ENCODE data around the gene SLC1A5. TPM values are rescaled to one million over a fixed set of nuclear protein-coding genes. Genes with fewer than 3 reads are reported as not detected.
A peak's percentile ranks its signal among the peaks of the same experiment; 100 is the strongest.

SLC1A5 gene
- 100 to 1,000 TPM in 1 of 4 donors, 10 to 100 TPM in 3; 19.8 to 104 (median 91.4) TPM for total RNA-seq

DNA sequence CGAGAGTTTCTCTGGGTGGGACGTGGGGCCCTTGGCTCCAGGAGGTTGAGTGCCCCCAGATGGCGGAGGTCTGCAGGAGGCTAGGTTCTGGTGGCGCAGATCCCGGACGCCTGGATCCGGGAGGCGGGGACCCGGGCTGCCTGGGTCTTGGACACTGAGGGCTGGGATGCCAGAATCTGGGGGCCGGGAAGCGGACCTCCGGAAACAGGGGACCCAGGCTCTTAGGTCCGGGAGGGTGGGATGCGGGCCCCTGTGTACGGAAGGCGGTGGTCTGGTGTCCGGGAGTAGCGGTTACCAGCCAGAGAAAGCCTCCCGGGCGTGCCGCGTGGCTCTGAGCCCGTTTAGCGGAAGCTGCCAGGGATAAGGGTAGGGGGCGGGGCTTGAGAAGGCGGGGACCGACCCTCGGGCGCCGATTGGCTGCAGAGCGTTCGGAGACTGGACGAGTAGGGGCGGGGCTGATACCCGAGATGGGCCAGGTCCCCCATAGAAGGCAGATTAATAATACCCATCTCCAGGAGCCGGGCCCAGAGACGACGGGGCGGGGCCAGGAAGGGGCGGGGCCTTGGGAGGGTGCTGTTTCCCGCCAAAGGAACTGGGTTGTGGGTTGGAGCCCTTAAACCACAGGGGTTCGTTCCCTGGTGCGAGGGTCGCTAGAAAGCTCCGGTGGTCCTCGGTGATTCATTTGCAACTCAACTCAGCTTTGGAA, at the start of gene SLC1A5:
Gene SLC1A5, minus strand, starts transcription at position 333 of the 706 bp plus-strand sequence. CDS start 629 bp downstream, outside the sequence.
- intact Hi-C loops (cut with DNase I; ENCODE audit: low total_unique reads): no loop called here

DNA sequence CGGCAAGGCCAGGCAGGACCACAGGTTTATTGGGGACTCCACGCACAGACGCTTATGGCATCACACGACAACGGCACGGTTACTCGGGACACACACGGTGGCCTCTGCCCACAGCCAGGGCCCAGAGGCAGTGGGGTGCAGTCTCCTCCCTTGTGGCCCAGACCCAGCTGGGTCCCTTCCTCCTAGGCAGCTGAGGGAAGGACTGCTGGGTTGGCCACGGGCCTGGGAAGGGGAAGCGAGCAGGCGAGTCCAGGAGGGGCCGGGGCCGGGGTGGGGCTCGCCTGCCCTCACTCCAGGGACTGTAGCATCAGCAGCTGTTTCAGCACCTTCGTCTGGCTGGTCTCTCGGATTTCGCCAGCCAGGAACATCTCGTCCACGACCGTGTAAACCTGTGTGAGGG, 49.8 kb upstream of the SLC1A5 start:
- Histone ChIP-seq H3K4me1 (peaks cover 13 to 29% (median 17%) of the 10 kb centered on the region in 4 donors), H3K27me3 (no peaks in the 10 kb centered on the region), H3K27ac (no peak overlapping the region), H3K4me3 (no peak overlapping the region), H3K9me3 (no peaks in the 10 kb centered on the region), H3K36me3 (peaks cover 0 to 9% (median 2%) of the 10 kb centered on the region in 4 donors)
- in situ Hi-C loops (cut with MboI; ENCODE audit: low pct_ligation_motif_present in 1 of 4, low pct_unique_long_range_greater_than_20kb in 1 of 4, low sequenced_read_pairs in 3 of 4) (no loop called here), intact Hi-C loops (cut with DNase I; ENCODE audit: low total_unique reads) (loop anchor here (10.0 kb wide), 1 partner anchor 267 kb away; no protein-coding TSS in a partner anchor)
- no peak for DNase-seq
- no peak for TF ChIP-seq EP300 (IDR thresholded peaks at IDR 0.05; ENCODE audit: low read depth)
- TF ChIP-seq, protein P1, sequence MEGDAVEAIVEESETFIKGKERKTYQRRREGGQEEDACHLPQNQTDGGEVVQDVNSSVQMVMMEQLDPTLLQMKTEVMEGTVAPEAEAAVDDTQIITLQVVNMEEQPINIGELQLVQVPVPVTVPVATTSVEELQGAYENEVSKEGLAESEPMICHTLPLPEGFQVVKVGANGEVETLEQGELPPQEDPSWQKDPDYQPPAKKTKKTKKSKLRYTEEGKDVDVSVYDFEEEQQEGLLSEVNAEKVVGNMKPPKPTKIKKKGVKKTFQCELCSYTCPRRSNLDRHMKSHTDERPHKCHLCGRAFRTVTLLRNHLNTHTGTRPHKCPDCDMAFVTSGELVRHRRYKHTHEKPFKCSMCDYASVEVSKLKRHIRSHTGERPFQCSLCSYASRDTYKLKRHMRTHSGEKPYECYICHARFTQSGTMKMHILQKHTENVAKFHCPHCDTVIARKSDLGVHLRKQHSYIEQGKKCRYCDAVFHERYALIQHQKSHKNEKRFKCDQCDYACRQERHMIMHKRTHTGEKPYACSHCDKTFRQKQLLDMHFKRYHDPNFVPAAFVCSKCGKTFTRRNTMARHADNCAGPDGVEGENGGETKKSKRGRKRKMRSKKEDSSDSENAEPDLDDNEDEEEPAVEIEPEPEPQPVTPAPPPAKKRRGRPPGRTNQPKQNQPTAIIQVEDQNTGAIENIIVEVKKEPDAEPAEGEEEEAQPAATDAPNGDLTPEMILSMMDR (IDR thresholded peaks at IDR 0.05): no peak
- TF ChIP-seq POLR2AphosphoS5 (IDR thresholded peaks at IDR 0.05): no peak
- no peak for TF ChIP-seq POLR2A (IDR thresholded peaks at IDR 0.05)
- WGBS, 2 donors (ENCODE audit: low coverage in 1 of 2): 83% methylated on average over 20 of the region's 20 CpGs; no CpG with 5 or more reads in 1 of the 2 donors

More for the DNA sequence above, at the start of gene SLC1A5:
- peak; percentile 98 for DNase-seq
- peaks cover 2 to 38% (median 30%) of the 10 kb centered on the region in 4 donors for H3K4me1 ChIP-seq
- TF ChIP-seq EP300 (IDR thresholded peaks at IDR 0.05; ENCODE audit: low read depth): no peak
- TF ChIP-seq POLR2AphosphoS5 (IDR thresholded peaks at IDR 0.05): peak; percentile 98 to 100 (median 99)
- peak; percentile 99 for TF ChIP-seq POLR2A (IDR thresholded peaks at IDR 0.05)
- H3K9me3 ChIP-seq: no peaks in the 10 kb centered on the region
- 0 to 2% methylated on average over 1 to 46 of the region's 46 CpGs for WGBS, 2 donors (ENCODE audit: low coverage in 1 of 2)
- peak within 1 kb of the TSS; percentile 36 to 87 (median 80) for H3K4me3 ChIP-seq
- peak within 1 kb of the TSS; percentile 93 to 96 (median 95) for H3K27ac ChIP-seq
- H3K36me3 ChIP-seq: no peaks in the 10 kb centered on the region
- H3K27me3 ChIP-seq: no peaks in the 10 kb centered on the region
- in situ Hi-C loops (cut with MboI; ENCODE audit: low pct_ligation_motif_present in 1 of 4, low pct_unique_long_range_greater_than_20kb in 1 of 4, low sequenced_read_pairs in 3 of 4): no loop called here

DNA sequence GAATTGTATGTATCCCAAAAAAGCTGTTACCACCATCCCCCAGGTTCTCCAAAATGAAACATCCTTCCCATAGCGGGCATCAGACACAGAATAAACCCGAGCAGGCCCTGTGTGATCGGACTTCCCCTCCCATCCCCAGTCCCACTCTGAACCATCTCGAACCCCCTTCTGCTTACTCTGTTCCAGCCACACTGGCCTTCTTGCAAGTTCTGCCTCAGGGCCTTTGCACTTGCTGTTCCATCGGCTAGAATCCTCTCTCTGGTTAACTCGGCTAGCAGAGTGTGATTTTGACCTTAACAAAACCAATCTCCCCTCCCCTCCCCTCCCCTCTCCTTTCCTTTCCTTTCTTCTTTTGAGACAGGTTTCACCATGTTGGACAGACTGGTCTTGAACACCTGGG, 46.6 kb upstream of the SLC1A5 start:
- intact Hi-C loops (cut with DNase I; ENCODE audit: low total_unique reads): loop anchor here (10.0 kb wide), 1 partner anchor 270 kb away; no protein-coding TSS in a partner anchor
- Histone ChIP-seq H3K4me3 (no peak overlapping the region), H3K27ac (no peak overlapping the region), H3K27me3 (no peaks in the 10 kb centered on the region), H3K36me3 (peaks cover 0 to 6% (median 2%) of the 10 kb centered on the region in 4 donors), H3K4me1 (peaks cover 4 to 13% (median 7%) of the 10 kb centered on the region in 4 donors), H3K9me3 (no peaks in the 10 kb centered on the region)
- 94 to 100% methylated on average over 5 to 6 of the region's 6 CpGs for WGBS, 2 donors (ENCODE audit: low coverage in 1 of 2)
- DNase-seq: no peak
- in situ Hi-C loops (cut with MboI; ENCODE audit: low pct_ligation_motif_present in 1 of 4, low pct_unique_long_range_greater_than_20kb in 1 of 4, low sequenced_read_pairs in 3 of 4): no loop called here
- TF ChIP-seq, protein P1 (IDR thresholded peaks at IDR 0.05): no peak
- no peak for TF ChIP-seq EP300 (IDR thresholded peaks at IDR 0.05; ENCODE audit: low read depth)
- TF ChIP-seq POLR2A (IDR thresholded peaks at IDR 0.05): no peak
- no peak for TF ChIP-seq POLR2AphosphoS5 (IDR thresholded peaks at IDR 0.05)

DNA sequence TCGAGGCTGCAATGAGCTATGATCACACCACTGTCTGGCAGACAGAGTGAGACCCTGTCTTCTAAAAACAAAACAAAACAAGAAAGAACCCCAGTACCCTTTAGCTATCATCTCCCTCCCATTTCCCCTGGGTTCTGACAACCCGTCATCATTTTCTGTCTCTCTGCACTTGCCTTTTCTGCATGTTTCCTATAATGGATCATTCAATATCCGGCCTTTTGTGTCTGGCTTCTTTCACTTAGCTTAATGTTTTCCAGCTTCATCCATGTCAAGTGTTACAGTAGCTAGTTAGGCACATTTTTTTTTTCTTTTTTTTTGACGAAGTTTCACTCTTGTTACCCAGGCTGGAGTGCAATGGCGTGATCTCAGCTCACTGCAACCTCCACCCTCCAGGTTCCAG, 45.7 kb upstream of the SLC1A5 start:
- TF ChIP-seq, protein P1 (IDR thresholded peaks at IDR 0.05): no peak
- TF ChIP-seq POLR2A (IDR thresholded peaks at IDR 0.05): no peak
- TF ChIP-seq EP300 (IDR thresholded peaks at IDR 0.05; ENCODE audit: low read depth): no peak
- TF ChIP-seq POLR2AphosphoS5 (IDR thresholded peaks at IDR 0.05): no peak
- H3K27ac ChIP-seq: no peak overlapping the region
- peaks cover 0 to 8% (median 2%) of the 10 kb centered on the region in 4 donors for H3K4me1 ChIP-seq
- intact Hi-C loops (cut with DNase I; ENCODE audit: low total_unique reads) (loop anchor here (10.0 kb wide), 1 partner anchor 271 kb away; no protein-coding TSS in a partner anchor), in situ Hi-C loops (cut with MboI; ENCODE audit: low pct_ligation_motif_present in 1 of 4, low pct_unique_long_range_greater_than_20kb in 1 of 4, low sequenced_read_pairs in 3 of 4) (no loop called here)
- no peaks in the 10 kb centered on the region for H3K27me3 ChIP-seq
- WGBS, 2 donors (ENCODE audit: low coverage in 1 of 2): 76 to 83% methylated on average over 4 to 5 of the region's 5 CpGs
- H3K9me3 ChIP-seq: no peaks in the 10 kb centered on the region
- DNase-seq: no peak
- no peak overlapping the region for H3K4me3 ChIP-seq
- H3K36me3 ChIP-seq: peaks cover 0 to 6% (median 2%) of the 10 kb centered on the region in 4 donors
